Measurements from ENCODE around the gene DHRS7. TPM values are rescaled to one million over a fixed set of nuclear protein-coding genes. Genes with fewer than 3 reads are reported as not detected.

Gene DHRS7
- total RNA-seq: 10 to 100 TPM; 29.1 to 75.8 (median 39.5) TPM

DNA sequence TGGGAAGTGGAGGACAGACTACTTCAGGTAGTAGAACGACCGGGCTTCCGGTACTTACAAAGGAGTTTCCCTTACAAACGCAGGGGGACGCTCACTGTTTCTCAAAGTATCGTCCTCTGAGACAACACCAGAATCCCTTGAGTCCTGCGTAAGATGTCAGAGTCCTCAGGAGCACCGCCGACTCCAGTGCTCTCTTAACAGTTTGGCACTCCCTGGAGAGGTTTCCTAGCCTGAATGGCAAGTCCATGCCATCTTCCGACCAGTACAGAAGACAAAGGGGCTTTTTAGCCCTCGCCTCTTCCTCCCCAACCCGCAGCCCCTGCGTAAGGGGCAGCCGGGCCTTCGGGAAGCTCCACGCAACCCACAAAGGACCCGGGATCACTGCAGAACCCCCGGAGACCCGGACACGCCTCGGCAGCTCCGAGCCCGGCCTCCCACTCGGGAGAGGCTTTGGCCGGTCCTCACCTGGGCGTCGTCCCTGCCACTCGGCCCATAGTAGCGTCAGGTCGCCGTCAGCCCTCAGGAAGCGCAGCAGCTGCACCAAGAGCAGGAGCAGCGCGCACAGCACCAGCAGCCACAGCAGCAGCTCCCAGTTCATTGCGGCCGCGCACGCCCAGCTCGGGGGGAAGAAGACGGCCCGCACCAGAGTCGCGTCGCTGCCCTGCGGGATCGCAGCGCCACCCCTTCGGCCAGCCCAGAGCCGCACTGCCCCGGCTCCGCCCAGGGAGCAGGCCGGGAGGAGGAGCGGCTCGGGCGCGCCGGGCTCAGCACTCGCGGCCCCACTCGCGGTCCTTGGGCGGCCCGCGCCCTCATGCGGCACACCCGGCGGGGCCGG, at the start of gene DHRS7:
Gene DHRS7 (minus strand): TSS at position 687 of the 835 bp plus-strand sequence. CDS start 89 bp downstream, at position 598.
- H3K4me3 ChIP-seq: peak within 1 kb of the TSS; percentile 57 to 80 (median 68)
- in situ Hi-C loops (cut with MboI; ENCODE audit: low pct_unique_long_range_greater_than_20kb in 2 of 9, low sequenced_read_pairs in 9 of 9, unreplicated experiment in 9 of 9): loop anchor here in 3 of 9 experiments (10.0 to 25.0 kb wide), 3 partner anchors 100 to 203 kb away; no protein-coding TSS in a partner anchor
- peak within 1 kb of the TSS; percentile 86 to 92 for H3K27ac ChIP-seq
- 0 to 4% (median 0%) methylated on average over 2 to 24 of the region's 68 CpGs; no CpG with 5 or more reads in 3 of the 10 experiments for whole genome bisulfite sequencing, 10 experiments
- ATAC-seq (replicated peaks in 6 of 8): peak; percentile 93 to 97 (median 96)
- peaks cover 6 to 8% of the 10 kb centered on the region in 2 donors for H3K4me1 ChIP-seq (replicated peaks in 1 of 2)

DNA sequence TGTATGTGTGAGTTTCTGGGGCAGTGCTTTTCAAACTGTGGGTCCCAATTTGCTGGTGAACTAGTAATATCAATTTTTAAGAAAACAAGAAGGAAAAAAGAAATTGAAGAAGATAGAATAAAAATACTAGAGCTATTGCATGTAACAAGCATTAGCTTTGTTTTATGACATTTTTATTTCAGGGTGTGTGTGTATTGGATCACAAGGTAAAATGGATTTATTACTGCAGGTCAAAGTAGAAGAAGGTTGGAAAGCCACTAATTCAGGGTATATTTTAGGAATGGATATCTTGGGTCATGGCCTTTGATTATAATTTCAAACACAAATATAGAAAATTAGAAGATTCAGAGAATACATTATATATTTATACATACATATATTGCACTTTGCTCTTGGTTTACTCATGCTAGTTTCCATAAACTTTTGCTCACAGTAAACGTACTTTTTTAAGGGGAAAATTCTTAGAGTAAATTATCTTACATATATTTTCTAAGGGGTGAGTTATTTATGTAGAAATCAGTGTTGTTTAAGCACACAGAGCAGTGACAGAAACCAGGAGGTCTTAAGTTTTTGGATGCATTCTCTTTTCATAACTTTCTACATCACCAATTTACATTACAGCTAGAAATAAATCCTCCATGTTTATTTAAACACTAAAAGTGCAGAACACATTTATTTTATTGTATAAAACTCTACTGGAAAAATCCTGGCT, 49.4 kb upstream of the DHRS7 start:
- Histone ChIP-seq H3K4me3 (no peak overlapping the region), H3K4me1 (replicated peaks in 1 of 2) (no peaks in the 10 kb centered on the region), H3K27ac (no peak overlapping the region)
- in situ Hi-C loops (cut with MboI; ENCODE audit: low pct_unique_long_range_greater_than_20kb in 2 of 9, low sequenced_read_pairs in 9 of 9, unreplicated experiment in 9 of 9): no loop called here
- WGBS, 10 experiments: 0 to 55% (median 30%) methylated on average over 1 of the region's 1 CpG; no CpG with 5 or more reads in 3 of the 10 experiments
- ATAC-seq (replicated peaks in 6 of 8): no peak

GRCh38 chr14:60214003-60214402, 48.8 kb upstream of the DHRS7 start:
- 14 to 100% (median 91%) methylated on average over 1 to 3 of the region's 3 CpGs; no CpG with 5 or more reads in 1 of the 10 experiments for WGBS, 10 experiments

GRCh38 chr14:60212503-60213371, 47.5 kb upstream of the DHRS7 start:
- Histone ChIP-seq H3K4me1 (replicated peaks in 1 of 2) (no peaks in the 10 kb centered on the region), H3K27ac (no peak overlapping the region), H3K4me3 (no peak overlapping the region)
- WGBS, 10 experiments: 40 to 100% (median 86%) methylated on average over 1 to 3 of the region's 5 CpGs; no CpG with 5 or more reads in 1 of the 10 experiments
- in situ Hi-C loops (cut with MboI; ENCODE audit: low pct_unique_long_range_greater_than_20kb in 2 of 9, low sequenced_read_pairs in 9 of 9, unreplicated experiment in 9 of 9): no loop called here
- ATAC-seq (replicated peaks in 6 of 8): no peak

More at GRCh38 chr14:60214003-60214402, 48.8 kb upstream of the DHRS7 start:
- no peaks in the 10 kb centered on the region for H3K4me1 ChIP-seq (replicated peaks in 1 of 2)
- no peak overlapping the region for H3K27ac ChIP-seq
- no peak for ATAC-seq (replicated peaks in 6 of 8)
- in situ Hi-C loops (cut with MboI; ENCODE audit: low pct_unique_long_range_greater_than_20kb in 2 of 9, low sequenced_read_pairs in 9 of 9, unreplicated experiment in 9 of 9): no loop called here
- H3K4me3 ChIP-seq: no peak overlapping the region

GRCh38 chr14:60211153-60211552, 46.0 kb upstream of the DHRS7 start:
- in situ Hi-C loops (cut with MboI; ENCODE audit: low pct_unique_long_range_greater_than_20kb in 2 of 9, low sequenced_read_pairs in 9 of 9, unreplicated experiment in 9 of 9): no loop called here
- Histone ChIP-seq H3K4me1 (replicated peaks in 1 of 2) (no peaks in the 10 kb centered on the region), H3K27ac (no peak overlapping the region), H3K4me3 (no peak overlapping the region)
- ATAC-seq (replicated peaks in 6 of 8): no peak
- 19 to 100% (median 55%) methylated on average over 1 to 3 of the region's 3 CpGs for WGBS, 10 experiments

DNA sequence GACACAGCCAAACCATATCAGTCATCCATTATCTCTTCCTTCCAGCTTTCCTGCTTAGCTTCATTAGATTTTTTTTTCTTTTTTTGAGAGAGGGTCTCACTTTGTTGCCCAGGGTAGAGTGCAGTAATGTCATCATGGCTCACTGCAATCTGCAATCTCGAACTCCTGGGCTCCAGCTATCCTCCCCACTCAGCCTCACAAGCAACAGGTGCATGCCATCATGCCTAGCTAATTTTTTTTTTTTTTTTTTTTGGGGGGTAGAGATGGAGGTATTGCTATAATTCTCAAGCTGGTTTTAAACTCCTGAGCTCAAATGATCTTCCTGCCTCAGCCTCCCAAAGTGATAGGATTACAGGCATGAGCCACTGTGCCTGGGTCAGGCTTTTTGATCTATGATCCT, 45.5 kb upstream of the DHRS7 start:
- in situ Hi-C loops (cut with MboI; ENCODE audit: low pct_unique_long_range_greater_than_20kb in 2 of 9, low sequenced_read_pairs in 9 of 9, unreplicated experiment in 9 of 9): no loop called here
- 0 to 100% (median 20%) methylated on average over 1 of the region's 1 CpG; no CpG with 5 or more reads in 4 of the 10 experiments for WGBS, 10 experiments
- H3K27ac ChIP-seq: no peak overlapping the region
- ATAC-seq (replicated peaks in 6 of 8): no peak
- H3K4me1 ChIP-seq (replicated peaks in 1 of 2): no peaks in the 10 kb centered on the region
- no peak overlapping the region for H3K4me3 ChIP-seq

DNA sequence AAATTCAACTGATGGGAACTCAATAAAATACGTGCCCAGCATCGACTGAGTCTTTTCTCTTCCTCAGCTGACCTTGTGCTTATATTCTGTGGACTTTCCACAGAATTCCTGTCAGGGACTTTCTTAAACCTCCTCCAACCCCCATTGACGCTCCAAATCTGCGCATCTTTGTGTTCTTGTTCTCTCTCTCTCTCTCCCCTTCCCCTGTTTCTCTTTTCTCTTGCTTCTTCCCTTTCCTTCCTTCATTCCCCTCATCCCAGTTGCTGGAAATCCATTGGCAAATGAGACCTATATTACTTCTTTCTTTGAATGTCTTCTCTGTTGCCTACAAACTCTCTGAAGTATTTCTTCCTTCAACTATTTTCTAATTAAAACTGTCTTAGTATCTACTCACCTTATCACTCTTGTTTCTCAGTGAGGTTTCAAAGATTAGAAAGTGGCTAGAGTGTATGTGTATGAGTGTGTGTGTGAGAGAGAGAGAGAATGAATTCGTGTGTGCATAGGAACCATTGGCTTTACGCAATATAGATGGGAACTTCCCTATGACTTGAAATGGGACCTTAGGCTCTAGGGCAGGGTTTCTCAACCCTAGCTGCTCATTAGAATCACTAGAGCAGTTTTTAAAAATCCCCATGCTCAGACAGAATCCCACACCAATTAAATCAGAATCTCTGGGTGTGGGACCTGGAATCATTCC, 41.8 kb upstream of the DHRS7 start:
- Histone ChIP-seq H3K27ac (no peak overlapping the region), H3K4me3 (no peak overlapping the region), H3K4me1 (replicated peaks in 1 of 2) (peaks cover 0 to 20% of the 10 kb centered on the region in 2 donors)
- in situ Hi-C loops (cut with MboI; ENCODE audit: low pct_unique_long_range_greater_than_20kb in 2 of 9, low sequenced_read_pairs in 9 of 9, unreplicated experiment in 9 of 9): no loop called here
- ATAC-seq (replicated peaks in 6 of 8): no peak
- WGBS, 10 experiments: 20 to 100% (median 89%) methylated on average over 2 to 6 of the region's 6 CpGs

GRCh38 chr14:60206249-60206670, 41.1 kb upstream of the DHRS7 start:
- in situ Hi-C loops (cut with MboI; ENCODE audit: low pct_unique_long_range_greater_than_20kb in 2 of 9, low sequenced_read_pairs in 9 of 9, unreplicated experiment in 9 of 9): no loop called here
- Histone ChIP-seq H3K27ac (no peak overlapping the region), H3K4me3 (no peak overlapping the region), H3K4me1 (replicated peaks in 1 of 2) (peaks cover 0 to 20% of the 10 kb centered on the region in 2 donors)
- WGBS, 10 experiments: 20 to 94% (median 75%) methylated on average over 1 to 7 of the region's 7 CpGs; no CpG with 5 or more reads in 1 of the 10 experiments
- ATAC-seq (replicated peaks in 6 of 8): no peak

GRCh38 chr14:60204843-60205774, 39.9 kb upstream of the DHRS7 start:
- in situ Hi-C loops (cut with MboI; ENCODE audit: low pct_unique_long_range_greater_than_20kb in 2 of 9, low sequenced_read_pairs in 9 of 9, unreplicated experiment in 9 of 9): no loop called here
- no peak overlapping the region for H3K27ac ChIP-seq
- no peak overlapping the region for H3K4me3 ChIP-seq
- WGBS, 10 experiments: 28 to 100% (median 61%) methylated on average over 1 to 5 of the region's 6 CpGs; no CpG with 5 or more reads in 2 of the 10 experiments
- peak in 4 of 8 experiments; percentile 27 to 50 (median 48) for ATAC-seq (replicated peaks in 6 of 8)
- peaks cover 0 to 20% of the 10 kb centered on the region in 2 donors for H3K4me1 ChIP-seq (replicated peaks in 1 of 2)

- 0 to 50% (median 12%) methylated on average over 2 to 8 of the region's 8 CpGs for WGBS, 10 experiments
- in situ Hi-C loops (cut with MboI; ENCODE audit: low pct_unique_long_range_greater_than_20kb in 2 of 9, low sequenced_read_pairs in 9 of 9, unreplicated experiment in 9 of 9): no loop called here
- ATAC-seq (replicated peaks in 6 of 8): peak in 5 of 8 experiments; percentile 25 to 56 (median 41)
- peaks cover 0 to 20% of the 10 kb centered on the region in 2 donors for H3K4me1 ChIP-seq (replicated peaks in 1 of 2)
- no peak overlapping the region for H3K4me3 ChIP-seq
- H3K27ac ChIP-seq: no peak overlapping the region
Observed at GRCh38 chr14:60204104-60204842, 39.1 kb upstream of the DHRS7 start.

- in situ Hi-C loops (cut with MboI; ENCODE audit: low pct_unique_long_range_greater_than_20kb in 2 of 9, low sequenced_read_pairs in 9 of 9, unreplicated experiment in 9 of 9): loop anchor here in 2 of 9 experiments (25.0 kb wide), 1 partner anchor 237 kb away; no protein-coding TSS in a partner anchor
- Histone ChIP-seq H3K4me1 (replicated peaks in 1 of 2) (peaks cover 0 to 8% of the 10 kb centered on the region in 2 donors), H3K4me3 (no peak overlapping the region), H3K27ac (no peak overlapping the region)
- ATAC-seq (replicated peaks in 6 of 8): no peak
Observed at GRCh38 chr14:60199321-60199720, 34.1 kb upstream of the DHRS7 start.
